C1 segment of cervical spinal cord (tissue), 14 donors: Measurements from ENCODE around the gene COMMD8.
"Not testable (repeated sequence)": the region's sequence is repeated elsewhere in the genome, so short reads cannot be mapped to it uniquely, and the experiment has no call there.

ENCODE experiments used
- DNase-seq, 14 donors: peaks; one replicate each; lab custom pipeline; 2025; lab: John Stamatoyannopoulos, UW

COMMD8 gene

GRCh38 chr4:47463235-47463956, at the start of gene COMMD8:
Gene COMMD8 (minus strand): TSS chr4:47463702. CDS start chr4:47463651, 51 bp downstream.
- DNase-seq, result peak; percentile 80 to 95 (median 92)

GRCh38 chr4:47510506-47511143, 47.1 kb upstream of the COMMD8 start:
- no peak for DNase-seq

GRCh38 chr4:47505666-47506065, 42.2 kb upstream of the COMMD8 start:
- no peak for DNase-seq

GRCh38 chr4:47505147-47505546, 41.6 kb upstream of the COMMD8 start:
- no peak for DNase-seq

GRCh38 chr4:47500776-47501175, 37.3 kb upstream of the COMMD8 start:
- no peak for DNase-seq

- DNase-seq, result no peak
Measured at GRCh38 chr4:47499700-47500099, 36.2 kb upstream of the COMMD8 start.

- no peak for DNase-seq
Measured at GRCh38 chr4:47498899-47499298, 35.4 kb upstream of the COMMD8 start.

GRCh38 chr4:47494124-47494430, 30.6 kb upstream of the COMMD8 start:
- no peak for DNase-seq

GRCh38 chr4:47493238-47494123, 30.0 kb upstream of the COMMD8 start:
- no peak for DNase-seq

- DNase-seq, result no peak
Measured at GRCh38 chr4:47490550-47490949, 27.0 kb upstream of the COMMD8 start.

GRCh38 chr4:47488706-47489105, 25.2 kb upstream of the COMMD8 start:
- no peak for DNase-seq

- not testable (repeated sequence) for DNase-seq
Measured at GRCh38 chr4:47486727-47487126, 23.2 kb upstream of the COMMD8 start.

GRCh38 chr4:47486231-47486673, 22.8 kb upstream of the COMMD8 start:
- peak in 2 of 14 donors; percentile 25 to 60 for DNase-seq

GRCh38 chr4:47485768-47486167, 22.3 kb upstream of the COMMD8 start:
- DNase-seq, result peak in 2 of 14 donors; percentile 25 to 38

- DNase-seq, result peak; percentile 49 to 92 (median 88)
Measured at GRCh38 chr4:47485047-47485692, 21.7 kb upstream of the COMMD8 start, which contains the start of gene ATP10D. Gene ATP10D (plus strand): TSS chr4:47485275. CDS start chr4:47512541, 27,266 bp downstream.

GRCh38 chr4:47484168-47484567, 20.7 kb upstream of the COMMD8 start:
- DNase-seq, result no peak

GRCh38 chr4:47483745-47484144, 20.2 kb upstream of the COMMD8 start:
- DNase-seq, result no peak

GRCh38 chr4:47482326-47482725, 18.8 kb upstream of the COMMD8 start:
- no peak for DNase-seq

GRCh38 chr4:47478804-47479203, 15.3 kb upstream of the COMMD8 start:
- no peak for DNase-seq

- no peak for DNase-seq
Measured at GRCh38 chr4:47475411-47475810, 11.9 kb upstream of the COMMD8 start.

GRCh38 chr4:47474799-47475198, 11.3 kb upstream of the COMMD8 start:
- DNase-seq, result no peak
